Spleen (tissue), 11 donors: Measurements from ENCODE around the gene ERC1. TPM values are rescaled to one million over a fixed set of nuclear protein-coding genes. Genes with fewer than 3 reads are reported as not detected.
A peak's percentile ranks its signal among the peaks of the same experiment; 100 is the strongest.

Experiments used
- DNase-seq: peaks from one replicate; pipeline ENCODE4 v3.0.0-alpha.2; 2020
- H3K27ac ChIP-seq, 8 donors: fragments of 200-600 bp; sonication (generic) in 7 of 8; 1 replicate in 4 of 8; 2 replicates in 4 of 8; pipeline versions ENCODE4 v1.5.0 to v1.8.0; 2016 to 2021; ENCODE audit warnings: inconsistent platforms in 4 of 8, mild to moderate bottlenecking in 4 of 8, moderate library complexity in 1 of 8
- H3K27me3 ChIP-seq, 7 donors: fragments of 200-600 bp; sonication (generic) in 6 of 7; replicated peaks in 1 of 7; 1 replicate in 4 of 7; 2 replicates in 3 of 7; pipeline versions ENCODE4 v1.5.0 to v1.8.0; 2016 to 2021; ENCODE audit warnings: inconsistent platforms in 3 of 7, mild to moderate bottlenecking in 1 of 7
- H3K36me3 ChIP-seq, 6 donors: fragments of 200-600 bp; sonication (generic) in 5 of 6; 1 replicate in 4 of 6; 2 replicates in 2 of 6; pipeline versions ENCODE4 v1.5.0 to v1.8.0; 2016 to 2021; ENCODE audit warnings: inconsistent platforms in 2 of 6
- H3K4me1 ChIP-seq, 6 donors: fragments of 200-600 bp; sonication (generic) in 5 of 6; 1 replicate in 3 of 6; 2 replicates in 3 of 6; pipeline versions ENCODE4 v1.5.0 to v1.8.0; 2016 to 2021; ENCODE audit warnings: inconsistent platforms in 3 of 6
- H3K4me3 ChIP-seq, 8 donors: fragments of 200-600 bp; sonication (generic) in 7 of 8; 1 replicate in 4 of 8; 2 replicates in 4 of 8; pipeline versions ENCODE4 v1.5.0 to v1.8.0; 2016 to 2021; ENCODE audit warnings: inconsistent platforms in 4 of 8, mild to moderate bottlenecking in 4 of 8, moderate library complexity in 2 of 8
- H3K9me3 ChIP-seq, 8 donors: fragments of 200-600 bp; sonication (generic) in 7 of 8; 1 replicate in 4 of 8; 2 replicates in 4 of 8; pipeline versions ENCODE4 v1.5.0 to v1.8.0; 2016 to 2021; ENCODE audit warnings: inconsistent platforms in 4 of 8
- CTCF ChIP-seq, 11 experiments: fragments of 200-600 bp in 7 of 11; fragments of 450-650 bp in 4 of 11; sonication (generic) in 4 of 11; IDR thresholded peaks in 8 of 11; conservative IDR thresholded peaks in 3 of 11; 1 replicate in 7 of 11; 2 replicates in 4 of 11; pipeline versions ENCODE4 v1.4.0 to v1.8.0; 2016 to 2021; ENCODE audit warnings: antibody characterized with exemption in 11 of 11, inconsistent platforms in 4 of 11, mild to moderate bottlenecking in 1 of 11
- POLR2A ChIP-seq, 3 donors: fragments of 450-650 bp; IDR thresholded peaks; one replicate each; pipeline ENCODE4 v1.5.1; 2017; ENCODE audit warnings: antibody characterized with exemption in 3 of 3, mild to moderate bottlenecking in 1 of 3
- POLR2AphosphoS5 ChIP-seq, 3 donors: sonication (generic); formaldehyde crosslinking; IDR thresholded peaks; one replicate each; pipeline ENCODE4 v1.5.1; 2017; ENCODE audit warnings: antibody characterized with exemption in 3 of 3
- WGBS, 5 donors: extraction: QIAGEN DNeasy Blood & Tissue Kit in 3 of 5; methylation state at CpG; one replicate each; pipeline versions ENCODE4 v1.1.5 to v1.1.7; 2013 to 2018; 5-methylcytosine and 5-hydroxymethylcytosine counted together
- intact Hi-C: fragments of 100-400 bp; cut with DNase I; formaldehyde crosslinking; loops from one replicate; pipeline ENCODE4 v1.15.0; 2023; ENCODE audit warnings: low total_unique reads
- polyA plus RNA-seq, 3 donors: library from polyadenylated mRNA; stranded (reverse); fragments of 200-250 nt; gene quantifications; one replicate each; pipeline ENCODE4 v1.2.1, GENCODE V29; 2013
- total RNA-seq, 7 donors: library from RNA; depleted of rRNA in 3 of 7; stranded (reverse); fragments of >200 nt in 3 of 7; fragmentation: NEBNext Ultra II Directional in 4 of 7; extraction: Animal tissue kit (Norgen Biotek cat#: 25700) in 4 of 7; gene quantifications; one replicate each; pipeline versions ENCODE4 v1.1.0 to v1.2.1, GENCODE V29; 2016 to 2021
- donor health status: healthy with polysubstance abuse.
- donor health status: DM: no; HTN: no; CAD: no; lungs with moderate emphysema.
- donor health status: DM: no; HTN: no; CAD: no.
- donor health status: Bipolar disorder and iron deficiency.
- donor health status: healthy.
- donor health status: DM: no; HTN: no; CAD: no.
- donor health status: DM: yes; HTN: yes; CAD: no.

The ERC1 gene
- total and polyA plus RNA-seq, 10 donors, result 1.2 to 73.4 (median 42.6) TPM

GRCh38 chr12:1401891-1402290 is 410.9 kb downstream of the ERC1 start:
- Histone ChIP-seq H3K9me3 (no peaks in the 10 kb centered on the region), H3K36me3 (no peaks in the 10 kb centered on the region), H3K27ac (peak overlapping the region in 1 of 8 donors; percentile 20), H3K4me3 (no peak overlapping the region), H3K4me1 (no peaks in the 10 kb centered on the region), H3K27me3 (no peaks in the 10 kb centered on the region)
- TF ChIP-seq POLR2AphosphoS5 (IDR thresholded peaks at IDR 0.05) (no peak), POLR2A (IDR thresholded peaks at IDR 0.05) (no peak), CTCF (IDR thresholded peaks at IDR 0.05 in 8 of 11, conservative IDR thresholded peaks at IDR 0.05 in 3 of 11) (no peak)
- DNase-seq, result no peak
- 96 to 98% (median 97%) methylated on average over 3 of the region's 3 CpGs for WGBS, 5 donors
- intact Hi-C loops, result no loop called here

GRCh38 chr12:1403417-1403816 is 412.4 kb downstream of the ERC1 start:
- H3K27ac ChIP-seq, result no peak overlapping the region
- intact Hi-C loops, result no loop called here
- H3K36me3 ChIP-seq, result peaks cover 0 to 12% (median 0%) of the 10 kb centered on the region in 6 donors
- no peak overlapping the region for H3K4me3 ChIP-seq
- no peaks in the 10 kb centered on the region for H3K4me1 ChIP-seq
- TF ChIP-seq POLR2A (IDR thresholded peaks at IDR 0.05), result no peak
- TF ChIP-seq CTCF (IDR thresholded peaks at IDR 0.05 in 8 of 11, conservative IDR thresholded peaks at IDR 0.05 in 3 of 11), result no peak
- no peak for DNase-seq
- H3K27me3 ChIP-seq, result no peaks in the 10 kb centered on the region
- whole genome bisulfite sequencing, 5 donors, result 74 to 90% (median 86%) methylated on average over 4 of the region's 4 CpGs
- H3K9me3 ChIP-seq, result no peaks in the 10 kb centered on the region

- no peaks in the 10 kb centered on the region for H3K27me3 ChIP-seq
- intact Hi-C loops, result no loop called here
- TF ChIP-seq POLR2A (IDR thresholded peaks at IDR 0.05), result no peak
- TF ChIP-seq CTCF (IDR thresholded peaks at IDR 0.05 in 8 of 11, conservative IDR thresholded peaks at IDR 0.05 in 3 of 11), result no peak
- no peak for TF ChIP-seq POLR2AphosphoS5 (IDR thresholded peaks at IDR 0.05)
- H3K4me1 ChIP-seq, result no peaks in the 10 kb centered on the region
- no peak overlapping the region for H3K4me3 ChIP-seq
- H3K27ac ChIP-seq, result no peak overlapping the region
- H3K36me3 ChIP-seq, result peaks cover 0 to 34% (median 2%) of the 10 kb centered on the region in 6 donors
- H3K9me3 ChIP-seq, result no peaks in the 10 kb centered on the region
- no peak for DNase-seq
- 96 to 99% (median 98%) methylated on average over 5 of the region's 5 CpGs for WGBS, 5 donors
These were observed 414.6 kb downstream of the ERC1 start for GRCh38 chr12:1405619-1406018.

- Histone ChIP-seq H3K27me3 (no peaks in the 10 kb centered on the region), H3K9me3 (no peaks in the 10 kb centered on the region), H3K36me3 (peaks cover 0 to 75% (median 8%) of the 10 kb centered on the region in 6 donors), H3K4me1 (no peaks in the 10 kb centered on the region), H3K4me3 (no peak overlapping the region), H3K27ac (no peak overlapping the region)
- DNase-seq, result no peak
- intact Hi-C loops, result no loop called here
- 89 to 100% (median 97%) methylated on average over 1 of the region's 1 CpG for WGBS, 5 donors
- no peak for TF ChIP-seq POLR2A (IDR thresholded peaks at IDR 0.05)
- no peak for TF ChIP-seq POLR2AphosphoS5 (IDR thresholded peaks at IDR 0.05)
- TF ChIP-seq CTCF (IDR thresholded peaks at IDR 0.05 in 8 of 11, conservative IDR thresholded peaks at IDR 0.05 in 3 of 11), result no peak
These were observed 419.8 kb downstream of the ERC1 start for GRCh38 chr12:1410794-1411193.
